ENCODE results near the gene MIER3. TPM values are rescaled to one million over a fixed set of nuclear protein-coding genes. Genes with fewer than 3 reads are reported as not detected.

MIER3 gene
- total and polyA plus RNA-seq, 7 donors, result 4.8 to 20.5 (median 11.9) TPM

GRCh38 chr5:56963246-56963645 is 11.3 kb upstream of the MIER3 start:
- 47 to 56% (median 48%) methylated on average over 5 of the region's 5 CpGs for WGBS, 3 donors
- Histone ChIP-seq H3K4me3 (no peak overlapping the region), H3K4me1 (no peaks in the 10 kb centered on the region), H3K9me3 (no peaks in the 10 kb centered on the region), H3K27me3 (ENCODE audit: insufficient read depth in 3 of 3, low read length in 2 of 3) (peaks cover 0 to 5% (median 0%) of the 10 kb centered on the region in 3 donors), H3K36me3 (ENCODE audit: insufficient read depth in 1 of 2, low read depth in 1 of 2) (no peaks in the 10 kb centered on the region), H3K27ac (no peak overlapping the region)
- intact Hi-C loops (cut with DNase I), result no loop called here
- ATAC-seq (no peak), DNase-seq (no peak)
- TF ChIP-seq, protein P1, sequence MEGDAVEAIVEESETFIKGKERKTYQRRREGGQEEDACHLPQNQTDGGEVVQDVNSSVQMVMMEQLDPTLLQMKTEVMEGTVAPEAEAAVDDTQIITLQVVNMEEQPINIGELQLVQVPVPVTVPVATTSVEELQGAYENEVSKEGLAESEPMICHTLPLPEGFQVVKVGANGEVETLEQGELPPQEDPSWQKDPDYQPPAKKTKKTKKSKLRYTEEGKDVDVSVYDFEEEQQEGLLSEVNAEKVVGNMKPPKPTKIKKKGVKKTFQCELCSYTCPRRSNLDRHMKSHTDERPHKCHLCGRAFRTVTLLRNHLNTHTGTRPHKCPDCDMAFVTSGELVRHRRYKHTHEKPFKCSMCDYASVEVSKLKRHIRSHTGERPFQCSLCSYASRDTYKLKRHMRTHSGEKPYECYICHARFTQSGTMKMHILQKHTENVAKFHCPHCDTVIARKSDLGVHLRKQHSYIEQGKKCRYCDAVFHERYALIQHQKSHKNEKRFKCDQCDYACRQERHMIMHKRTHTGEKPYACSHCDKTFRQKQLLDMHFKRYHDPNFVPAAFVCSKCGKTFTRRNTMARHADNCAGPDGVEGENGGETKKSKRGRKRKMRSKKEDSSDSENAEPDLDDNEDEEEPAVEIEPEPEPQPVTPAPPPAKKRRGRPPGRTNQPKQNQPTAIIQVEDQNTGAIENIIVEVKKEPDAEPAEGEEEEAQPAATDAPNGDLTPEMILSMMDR (IDR thresholded peaks at IDR 0.05), result no peak

DNA sequence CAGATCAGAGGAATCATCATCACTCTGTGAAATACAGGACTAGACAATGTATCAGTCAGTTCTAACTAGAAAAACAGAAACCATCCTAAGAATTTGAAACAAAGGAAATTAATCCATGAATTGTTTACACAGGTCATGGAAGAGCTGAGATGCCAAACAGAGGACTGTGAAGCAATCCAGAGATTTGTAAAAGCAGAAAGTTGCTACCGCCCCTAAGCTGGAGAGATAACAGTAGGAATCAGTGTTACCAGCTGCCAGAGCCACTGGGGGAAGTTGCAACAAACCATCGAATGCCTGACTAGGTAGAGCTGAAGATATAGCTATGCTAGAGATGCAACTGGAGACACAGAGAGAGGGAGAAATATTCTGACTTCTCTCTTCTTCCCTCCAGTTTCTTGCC is 10.4 kb upstream of the MIER3 start:
- no peak overlapping the region for H3K4me3 ChIP-seq
- H3K27me3 ChIP-seq (ENCODE audit: insufficient read depth in 3 of 3, low read length in 2 of 3), result peaks cover 0 to 3% (median 0%) of the 10 kb centered on the region in 3 donors
- DNase-seq, result no peak
- no peak for ATAC-seq
- no peaks in the 10 kb centered on the region for H3K9me3 ChIP-seq
- intact Hi-C loops (cut with DNase I), result no loop called here
- WGBS, 3 donors, result 54 to 63% (median 63%) methylated on average over 2 of the region's 2 CpGs
- H3K4me1 ChIP-seq, result no peaks in the 10 kb centered on the region
- TF ChIP-seq, protein P1 (IDR thresholded peaks at IDR 0.05), result no peak
- H3K36me3 ChIP-seq (ENCODE audit: insufficient read depth in 1 of 2, low read depth in 1 of 2), result no peaks in the 10 kb centered on the region
- no peak overlapping the region for H3K27ac ChIP-seq

GRCh38 chr5:56961746-56962145 is 9.8 kb upstream of the MIER3 start:
- DNase-seq (no peak), ATAC-seq (no peak)
- Histone ChIP-seq H3K36me3 (ENCODE audit: insufficient read depth in 1 of 2, low read depth in 1 of 2) (no peaks in the 10 kb centered on the region), H3K4me3 (no peak overlapping the region), H3K4me1 (no peaks in the 10 kb centered on the region), H3K9me3 (no peaks in the 10 kb centered on the region), H3K27me3 (ENCODE audit: insufficient read depth in 3 of 3, low read length in 2 of 3) (no peaks in the 10 kb centered on the region), H3K27ac (no peak overlapping the region)
- WGBS, 3 donors, result 86 to 91% (median 91%) methylated on average over 6 of the region's 6 CpGs
- TF ChIP-seq, protein P1 (IDR thresholded peaks at IDR 0.05), result no peak
- intact Hi-C loops (cut with DNase I), result no loop called here

- no peak for DNase-seq
- Histone ChIP-seq H3K27ac (no peak overlapping the region), H3K9me3 (no peaks in the 10 kb centered on the region), H3K36me3 (ENCODE audit: insufficient read depth in 1 of 2, low read depth in 1 of 2) (no peaks in the 10 kb centered on the region), H3K27me3 (ENCODE audit: insufficient read depth in 3 of 3, low read length in 2 of 3) (no peaks in the 10 kb centered on the region), H3K4me1 (no peaks in the 10 kb centered on the region), H3K4me3 (no peak overlapping the region)
- intact Hi-C loops (cut with DNase I), result no loop called here
- WGBS, 3 donors, result 69 to 85% (median 81%) methylated on average over 4 of the region's 4 CpGs
- ATAC-seq, result no peak
- TF ChIP-seq, protein P1 (IDR thresholded peaks at IDR 0.05), result no peak
Measured at GRCh38 chr5:56959326-56959725, 7.4 kb upstream of the MIER3 start.

GRCh38 chr5:56958595-56958994 is 6.7 kb upstream of the MIER3 start:
- 91 to 94% (median 92%) methylated on average over 2 of the region's 2 CpGs for WGBS, 3 donors

More at GRCh38 chr5:56958595-56958994, 6.7 kb upstream of the MIER3 start:
- intact Hi-C loops (cut with DNase I), result no loop called here
- ATAC-seq (no peak), DNase-seq (no peak)
- Histone ChIP-seq H3K36me3 (ENCODE audit: insufficient read depth in 1 of 2, low read depth in 1 of 2) (no peaks in the 10 kb centered on the region), H3K4me3 (no peak overlapping the region), H3K9me3 (no peaks in the 10 kb centered on the region), H3K4me1 (no peaks in the 10 kb centered on the region), H3K27me3 (ENCODE audit: insufficient read depth in 3 of 3, low read length in 2 of 3) (no peaks in the 10 kb centered on the region), H3K27ac (no peak overlapping the region)
- TF ChIP-seq, protein P1 (IDR thresholded peaks at IDR 0.05), result no peak
